GM18511 (cell line): ENCODE results near the gene YTHDF1.

Source experiments
- ATAC-seq: cut with Tn5 transposase; IDR thresholded peaks from one replicate; pipeline ENCODE4 v1.9.1; 2021; ENCODE audit warnings: mild to moderate bottlenecking, moderate library complexity; ENCODE audit not compliant: unreplicated experiment

YTHDF1 gene

GRCh38 chr20:63186528-63187316 lies 29.2 kb downstream of the YTHDF1 start:
- ATAC-seq = no peak

- ATAC-seq = no peak
Observed at GRCh38 chr20:63186084-63186483, 29.8 kb downstream of the YTHDF1 start.

DNA sequence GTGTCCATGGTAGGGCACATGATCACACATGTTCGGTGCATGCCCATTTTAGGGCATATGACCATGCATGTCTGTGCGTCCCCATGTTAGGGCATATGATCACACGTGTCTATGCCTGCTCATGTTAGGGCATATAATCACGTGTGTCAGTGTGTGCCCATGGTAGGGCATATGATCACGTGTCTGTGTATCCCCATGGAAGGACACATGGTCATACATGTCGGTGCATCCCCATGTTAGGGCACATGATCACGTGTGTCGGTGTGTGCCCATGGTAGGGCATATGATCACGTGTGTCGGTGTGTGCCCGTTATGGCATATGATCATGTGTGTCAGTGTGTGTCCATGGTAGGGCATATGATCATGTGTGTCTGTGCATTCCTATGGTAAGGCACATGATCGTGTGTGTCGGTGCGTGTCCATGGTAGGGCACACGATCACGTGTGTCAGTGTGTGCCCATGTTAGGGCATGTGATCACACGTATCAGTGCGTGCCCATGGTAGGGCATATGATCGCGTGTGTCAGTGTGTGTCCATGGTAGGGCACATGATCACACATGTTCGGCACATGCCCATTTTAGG lies 30.6 kb downstream of the YTHDF1 start:
- ATAC-seq = no peak

DNA sequence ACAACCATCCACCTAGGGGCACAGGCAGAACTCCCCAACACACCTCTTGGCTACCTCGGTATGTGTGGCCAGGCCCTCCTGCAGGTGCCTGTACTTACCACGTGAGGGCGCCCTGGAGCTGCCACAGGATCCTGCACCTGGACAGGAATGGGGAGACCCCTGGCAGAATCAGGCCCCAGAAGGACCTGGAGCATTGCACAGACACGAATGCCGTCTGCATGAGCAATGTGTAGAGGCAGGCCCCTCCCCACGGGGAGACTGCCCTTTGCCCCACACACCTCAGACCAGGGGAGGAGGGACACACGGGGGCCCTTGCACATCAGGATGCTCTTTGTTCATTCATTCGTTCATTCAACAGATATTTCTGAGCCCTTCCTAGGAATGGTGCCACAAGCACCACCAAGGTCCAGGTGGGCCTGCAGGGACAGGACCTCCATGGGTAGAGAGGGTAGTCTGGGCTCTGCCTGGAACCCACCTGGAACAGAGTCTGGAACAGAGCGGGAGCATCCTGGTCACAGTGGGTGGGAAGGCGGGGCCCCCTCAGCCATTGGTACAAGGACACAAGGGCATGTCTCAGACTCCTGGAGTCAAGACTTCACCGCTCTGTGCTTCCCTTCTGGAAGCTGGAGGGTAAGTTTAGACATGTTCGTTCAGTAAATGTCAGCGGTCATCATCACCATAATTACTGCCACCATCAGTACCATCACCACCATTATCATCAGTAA lies 32.3 kb downstream of the YTHDF1 start:
- ATAC-seq = no peak

- no peak for ATAC-seq
Observed at GRCh38 chr20:63182946-63183415, 33.0 kb downstream of the YTHDF1 start.

DNA sequence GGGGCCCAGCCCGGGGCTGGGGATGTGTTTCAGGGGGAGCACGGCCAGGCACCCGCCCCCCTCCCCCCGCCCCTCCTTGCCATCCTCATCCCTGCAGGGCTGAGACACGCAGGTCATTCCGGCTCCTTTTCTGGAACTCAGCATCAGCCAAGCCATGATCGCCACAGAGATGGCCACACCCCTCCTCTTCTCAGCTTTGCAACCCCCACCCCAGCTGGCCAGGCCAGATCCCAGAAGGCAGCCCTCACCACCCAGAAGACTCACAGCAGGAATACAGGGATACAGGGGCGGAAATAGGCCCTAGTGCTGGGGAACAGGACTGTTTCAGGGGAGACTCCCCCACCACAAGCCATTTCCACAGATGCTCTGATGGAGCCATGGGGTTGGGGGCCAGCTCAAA lies 33.5 kb downstream of the YTHDF1 start:
- ATAC-seq = no peak

GRCh38 chr20:63181226-63181625 lies 34.7 kb downstream of the YTHDF1 start:
- ATAC-seq = no peak

GRCh38 chr20:63180569-63181185 lies 35.3 kb downstream of the YTHDF1 start:
- no peak for ATAC-seq

DNA sequence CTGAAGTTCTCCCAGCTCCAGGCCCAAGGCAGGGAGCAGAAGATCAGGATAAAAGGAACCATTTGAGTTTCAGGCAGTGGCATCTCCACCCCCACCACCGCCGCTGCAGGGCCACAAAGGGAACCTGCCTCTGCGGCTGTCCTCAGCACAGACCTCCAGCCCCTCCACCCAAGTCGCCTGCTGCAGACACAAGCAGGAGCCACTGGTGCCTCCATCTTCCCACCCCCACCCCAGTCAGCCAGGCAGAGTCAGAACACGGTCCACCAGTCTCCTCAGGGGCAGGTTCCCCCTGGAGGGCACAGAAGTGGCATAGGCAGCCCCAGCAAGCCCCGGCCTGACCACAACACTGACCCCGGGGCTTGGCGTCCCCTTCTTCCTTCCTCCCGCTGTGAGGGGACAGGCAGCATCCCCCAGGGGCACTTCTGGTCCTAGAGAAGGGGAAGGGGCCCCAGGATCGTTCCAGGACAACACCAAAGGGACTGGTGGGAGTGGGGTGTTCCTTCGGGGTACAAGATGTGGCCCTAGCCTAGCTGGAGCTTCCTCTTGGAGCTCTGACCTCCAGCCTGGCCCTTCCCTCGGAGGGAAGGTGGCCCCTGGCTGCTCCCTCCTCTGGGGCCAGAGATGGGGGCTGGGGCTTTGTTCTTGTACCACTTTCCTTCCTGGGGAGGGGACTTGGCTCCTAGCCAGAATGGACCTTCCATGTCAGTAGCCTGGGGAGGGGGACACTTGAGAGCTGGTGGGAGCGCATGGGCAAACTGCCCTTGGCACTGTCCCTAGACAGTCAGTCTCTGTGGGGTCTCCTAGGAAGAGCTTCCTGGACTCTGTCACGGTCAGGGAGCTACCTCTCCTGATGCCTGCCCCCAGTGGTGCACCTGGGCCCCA lies 36.0 kb downstream of the YTHDF1 start:
- no peak for ATAC-seq

- no peak for ATAC-seq
Observed at GRCh38 chr20:63178889-63179686, 36.8 kb downstream of the YTHDF1 start.

DNA sequence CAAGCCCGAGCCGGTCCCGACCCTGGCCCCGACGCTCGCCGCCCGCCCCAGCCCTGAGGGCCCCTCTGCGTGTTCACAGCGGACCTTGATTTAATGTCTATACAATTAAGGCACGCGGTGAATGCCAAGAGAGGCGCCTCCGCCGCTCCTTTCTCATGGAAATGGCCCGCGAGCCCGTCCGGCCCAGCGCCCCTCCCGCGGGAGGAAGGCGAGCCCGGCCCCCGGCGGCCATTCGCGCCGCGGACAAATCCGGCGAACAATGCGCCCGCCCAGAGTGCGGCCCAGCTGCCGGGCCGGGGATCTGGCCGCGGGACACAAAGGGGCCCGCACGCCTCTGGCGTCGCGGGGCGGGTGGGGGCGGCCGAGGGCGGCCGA lies 37.5 kb downstream of the YTHDF1 start:
- ATAC-seq = no peak

DNA sequence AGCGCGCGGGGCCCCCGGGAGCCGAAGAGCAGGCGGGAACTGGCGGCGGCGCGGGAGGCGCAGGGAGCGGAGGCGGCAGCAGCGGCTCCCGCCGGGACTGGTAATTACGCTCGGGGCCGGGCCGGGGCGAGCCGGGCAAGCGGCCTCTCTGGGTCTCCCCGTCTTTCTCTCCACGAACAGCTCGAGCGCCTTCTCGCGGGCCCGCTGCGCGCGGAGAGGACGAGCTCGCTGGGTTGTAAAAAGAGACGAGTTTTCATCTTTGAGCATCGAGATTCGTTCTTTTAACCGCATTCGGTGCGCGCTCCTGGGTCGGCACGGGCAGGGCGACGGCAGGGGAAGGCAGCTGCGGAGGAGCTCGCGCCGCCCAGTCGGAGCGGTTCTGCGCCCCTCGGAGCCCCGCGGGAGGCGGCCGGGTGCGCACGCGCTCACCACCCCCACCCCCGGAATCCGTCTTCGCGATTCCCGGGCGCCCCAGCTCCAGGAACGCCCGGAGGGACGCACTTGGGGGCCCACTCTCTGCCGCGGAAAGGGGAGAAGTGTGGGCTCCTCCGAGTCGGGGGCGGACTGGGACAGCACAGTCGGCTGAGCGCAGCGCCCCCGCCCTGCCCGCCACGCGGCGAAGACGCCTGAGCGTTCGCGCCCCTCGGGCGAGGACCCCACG lies 38.0 kb downstream of the YTHDF1 start:
- no peak for ATAC-seq

DNA sequence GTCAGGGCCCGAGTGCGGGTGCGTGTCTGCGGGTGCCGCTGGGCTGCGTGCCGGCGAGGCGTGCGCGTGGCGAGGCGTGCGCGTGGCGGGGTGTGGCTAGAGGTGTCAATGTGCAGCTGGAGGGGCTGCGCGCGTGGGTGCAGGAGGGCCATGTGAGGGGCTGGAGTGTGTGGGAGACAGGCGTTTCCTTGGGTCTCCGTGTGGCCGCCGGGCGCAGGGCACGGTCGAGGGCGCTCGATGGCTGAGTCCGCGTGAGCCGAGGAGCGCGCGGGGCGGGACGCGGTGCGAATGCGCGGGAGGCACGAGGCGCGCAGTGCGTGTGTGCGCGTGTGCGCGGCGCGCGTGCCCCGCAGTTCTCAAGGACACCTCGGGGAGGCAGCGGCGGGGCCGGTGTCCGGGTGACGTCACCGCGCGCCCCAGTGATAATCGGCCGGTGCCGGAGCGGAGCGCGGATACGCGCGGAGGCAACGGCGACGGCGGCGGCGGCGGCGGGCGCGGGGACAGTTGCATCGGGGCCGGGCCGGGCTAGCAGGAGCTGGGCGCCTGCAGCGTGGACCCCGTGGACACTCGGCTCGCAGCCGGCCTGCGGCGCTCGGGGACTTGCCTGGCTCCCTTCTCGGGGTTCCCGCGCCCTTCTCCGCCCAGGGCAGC lies 38.7 kb downstream of the YTHDF1 start:
- ATAC-seq = no peak

DNA sequence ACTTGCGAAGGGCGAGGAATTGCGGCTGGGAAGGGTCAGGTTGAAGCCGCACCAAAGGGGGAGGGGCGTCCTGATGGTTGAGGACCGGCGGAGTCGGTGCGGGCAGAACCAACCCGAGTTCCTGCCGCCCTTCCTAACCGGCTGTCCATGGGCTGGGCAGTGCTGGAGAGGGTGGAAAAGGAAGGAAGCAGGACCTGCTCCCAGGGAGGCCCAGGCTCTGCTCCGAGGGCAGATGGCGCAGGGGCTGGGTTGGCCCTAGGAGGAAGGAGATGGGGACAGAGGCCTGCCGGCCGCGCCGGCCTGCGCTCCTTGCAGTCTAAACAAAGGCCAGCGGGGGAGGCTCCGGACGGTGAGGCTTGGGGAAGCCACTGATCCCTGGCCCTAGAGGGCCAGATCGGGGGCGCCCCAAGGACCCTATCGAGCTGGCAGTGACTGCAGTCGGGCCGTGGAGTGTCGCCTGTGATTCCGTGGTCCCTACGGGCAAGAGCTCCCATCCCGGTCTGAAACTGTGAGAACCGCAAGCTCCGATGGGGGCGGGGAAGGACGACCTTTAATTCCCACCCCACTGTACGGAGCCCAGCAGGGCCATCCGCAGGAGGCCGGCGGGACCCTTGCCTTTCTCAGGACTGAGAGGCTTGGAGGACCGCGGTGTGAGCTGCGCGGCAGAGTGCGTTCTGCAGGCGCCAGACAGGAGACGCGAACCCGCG lies 39.4 kb downstream of the YTHDF1 start:
- no peak for ATAC-seq

DNA sequence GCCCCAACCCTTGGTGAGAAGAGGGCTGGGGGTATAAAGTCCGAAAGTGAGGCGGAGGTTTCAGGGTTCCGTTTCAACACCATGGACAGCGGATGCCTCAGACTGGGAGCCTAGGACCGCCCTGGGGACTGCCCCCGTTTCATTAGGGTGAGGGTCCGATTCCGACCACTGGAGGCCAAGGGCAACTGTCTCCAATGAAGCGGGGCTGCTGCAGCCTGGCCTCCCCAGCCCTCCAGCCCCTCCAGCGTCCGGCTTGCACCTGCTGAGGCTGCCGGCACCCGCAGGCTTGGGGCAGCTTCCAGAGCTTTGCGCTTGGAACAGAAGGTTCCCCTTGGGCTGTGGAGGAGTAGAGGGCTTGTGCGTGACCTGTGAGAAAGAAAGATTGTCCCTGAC lies 39.9 kb downstream of the YTHDF1 start:
- ATAC-seq = no peak

DNA sequence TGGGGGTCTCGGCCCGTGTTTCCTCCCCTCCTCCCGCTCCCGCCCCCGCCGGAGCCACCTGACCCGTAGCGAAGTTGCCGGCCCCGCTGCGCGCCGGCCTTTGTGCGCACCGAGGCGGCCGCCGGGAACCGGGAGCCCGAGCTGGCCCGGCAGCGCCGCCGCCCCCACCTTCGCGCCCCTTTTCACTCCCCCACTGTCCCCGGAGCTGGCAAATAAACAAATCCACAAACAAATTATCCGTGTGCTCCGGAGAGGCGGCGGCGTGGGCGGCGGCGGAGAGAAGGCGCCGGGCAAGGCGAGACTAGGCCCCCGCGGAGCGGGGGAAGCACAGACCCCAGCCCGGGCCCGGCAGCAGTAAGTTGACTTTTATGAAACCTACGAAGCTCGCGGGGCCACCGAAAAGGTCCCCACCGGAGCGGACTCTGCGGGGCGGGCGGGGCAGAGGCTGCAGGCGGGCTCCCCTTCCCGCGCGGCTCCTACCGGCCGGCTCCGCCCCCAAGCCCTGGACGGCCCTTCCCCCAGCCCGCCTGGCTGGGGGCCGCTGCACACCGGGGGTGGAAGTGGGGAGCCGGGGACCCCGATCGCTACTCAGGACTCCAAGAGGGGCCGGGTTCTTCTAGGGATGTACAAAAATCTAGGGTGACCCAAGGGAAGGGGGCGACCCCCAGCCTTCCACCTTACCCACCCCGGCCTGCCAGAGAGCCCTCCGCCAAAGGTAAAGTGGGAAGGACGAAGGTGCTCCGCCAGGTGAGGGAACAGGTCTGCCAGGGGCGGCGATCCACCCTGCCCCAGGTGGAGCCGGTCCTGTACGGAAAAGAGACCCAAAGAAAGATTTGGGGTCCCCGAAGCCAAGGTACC lies 40.7 kb downstream of the YTHDF1 start:
- ATAC-seq = no peak
